H1 (cell line): ENCODE results near the gene PAPOLG. TPM values are rescaled to one million over a fixed set of nuclear protein-coding genes. Genes with fewer than 3 reads are reported as not detected.
A peak's percentile ranks its signal among the peaks of the same experiment; 100 is the strongest.

Experiments used
- CTCF ChIA-PET: fragments of 300-600 bp; sonication (Branson Sonifier 250); formaldehyde crosslinking; loops from one replicate; lab custom pipeline; 2021; ENCODE audit not compliant: partially characterized antibody; lab: Charles Lee
- POLR2A ChIA-PET: fragments of 300-600 bp; sonication (Branson Sonifier 250); formaldehyde crosslinking; loops from one replicate; lab custom pipeline; 2021; ENCODE audit warnings: inconsistent platforms; ENCODE audit not compliant: partially characterized antibody; lab: Charles Lee
- DNase-seq, 2 experiments: peaks; one replicate each; pipeline versions ENCODE4 v3.0.0 to v3.0.0-alpha.2; 2010 to 2022; ENCODE audit warnings: low spot score in 2 of 2, low read depth in 1 of 2, mixed read lengths in 1 of 2
- FAIRE-seq: peaks from 2 replicates; lab custom pipeline; 2011; peaks lifted over from hg19 to GRCh38; lab: Jason Lieb, UNC
- H2AFZ ChIP-seq: 2 replicates; pipeline ENCODE4 v1.8.1; 2012; ENCODE audit warnings: low read length, inconsistent platforms
- H2AK5ac ChIP-seq: 2 replicates; pipeline ENCODE4 v1.6.1; 2013; ENCODE audit warnings: low read depth, low read length
- H2BK120ac ChIP-seq: replicated peaks from 2 replicates; pipeline ENCODE3; 2013; ENCODE audit warnings: low read depth, low read length, inconsistent platforms
- H2BK12ac ChIP-seq: 2 replicates; pipeline ENCODE4 v1.6.1; 2013; ENCODE audit warnings: low read depth, low read length
- H2BK15ac ChIP-seq: 2 replicates; pipeline ENCODE4 v1.6.1; 2013; ENCODE audit warnings: low read length
- H2BK20ac ChIP-seq: 2 replicates; pipeline ENCODE4 v1.6.1; 2013; ENCODE audit warnings: low read length
- H2BK5ac ChIP-seq: 2 replicates; pipeline ENCODE4 v1.6.1; 2013; ENCODE audit warnings: low read depth, low read length
- H3K14ac ChIP-seq: 2 replicates; pipeline ENCODE4 v1.6.1; 2013; ENCODE audit warnings: inconsistent platforms; ENCODE audit not compliant: insufficient read length
- H3K18ac ChIP-seq: 2 replicates; pipeline ENCODE4 v1.6.1; 2013; ENCODE audit warnings: low read length; ENCODE audit errors: extremely low read depth
- H3K23ac ChIP-seq: 2 replicates; pipeline ENCODE4 v1.6.1; 2013; ENCODE audit warnings: inconsistent platforms; ENCODE audit not compliant: insufficient read length
- H3K23me2 ChIP-seq: 2 replicates; pipeline ENCODE4 v1.6.1; 2013; ENCODE audit warnings: low read depth, low read length
- H3K27ac ChIP-seq: 2 replicates; pipeline ENCODE4 v1.6.1; 2011; ENCODE audit warnings: low read depth, low read length, inconsistent platforms
- H3K27me3 ChIP-seq, 4 experiments: replicated peaks in 1 of 4; 1 replicate in 1 of 4; 2 replicates in 3 of 4; pipeline versions ENCODE4 v1.6.1 to v1.8.1; 2011 to 2013; ENCODE audit warnings: low read length in 3 of 4, mild to moderate bottlenecking in 3 of 4, inconsistent platforms in 2 of 4, mixed read lengths in 2 of 4, moderate library complexity in 1 of 4; ENCODE audit not compliant: control insufficient read depth in 3 of 4, insufficient read depth in 3 of 4; ENCODE audit errors: extremely low read depth in 1 of 4
- H3K36me3 ChIP-seq, 4 experiments: 2 replicates each; pipeline versions ENCODE4 v1.6.1 to v1.8.1; 2011 to 2013; ENCODE audit warnings: mild to moderate bottlenecking in 4 of 4, low read length in 3 of 4, moderate library complexity in 2 of 4, control low read depth in 1 of 4, inconsistent platforms in 1 of 4; ENCODE audit not compliant: insufficient read depth in 4 of 4, control insufficient read depth in 2 of 4
- H3K4ac ChIP-seq: replicated peaks from 2 replicates; pipeline ENCODE3; 2013; ENCODE audit warnings: low read length, low read depth, mixed read lengths, inconsistent platforms; ENCODE audit not compliant: insufficient read length
- H3K4me1 ChIP-seq, 4 experiments: replicated peaks in 1 of 4; 1 replicate in 1 of 4; 2 replicates in 3 of 4; pipeline versions ENCODE4 v1.6.1 to v1.8.1; 2011 to 2013; ENCODE audit warnings: low read length in 3 of 4, inconsistent platforms in 2 of 4, mixed read lengths in 1 of 4; ENCODE audit not compliant: insufficient read depth in 4 of 4, control insufficient read depth in 3 of 4
- H3K4me2 ChIP-seq, 2 experiments: 2 replicates each; pipeline versions ENCODE4 v1.6.1 to v1.8.1; 2011 to 2013; ENCODE audit warnings: low read depth in 2 of 2, low read length in 2 of 2, control low read depth in 1 of 2, inconsistent platforms in 1 of 2, mild to moderate bottlenecking in 1 of 2; ENCODE audit not compliant: insufficient read depth in 1 of 2
- H3K4me3 ChIP-seq, 4 experiments: fragments of 200-600, 300-600 bp in 1 of 4; sonication (generic), shearing (Covaris generic), sonication (Bioruptor Twin) in 1 of 4; 2 replicates each; pipeline versions ENCODE4 v1.5.1 to v1.8.1; 2011 to 2016; ENCODE audit warnings: low read length in 4 of 4, low read depth in 3 of 4, control low read depth in 2 of 4, inconsistent platforms in 2 of 4, mild to moderate bottlenecking in 2 of 4, mixed read lengths in 1 of 4, moderate library complexity in 1 of 4; ENCODE audit not compliant: insufficient read depth in 2 of 4; ENCODE audit errors: extremely low read depth in 1 of 4
- H3K56ac ChIP-seq: replicated peaks from 2 replicates; pipeline ENCODE3; 2013; ENCODE audit warnings: low read depth, mild to moderate bottlenecking, mixed read lengths, low read length, inconsistent platforms; ENCODE audit not compliant: insufficient read length
- H3K79me1 ChIP-seq: 2 replicates; pipeline ENCODE4 v1.6.1; 2013; ENCODE audit warnings: low read depth, low read length, control low read depth
- H3K79me2 ChIP-seq, 2 experiments: 2 replicates each; pipeline versions ENCODE4 v1.6.1 to v1.8.1; 2012 to 2013; ENCODE audit warnings: low read length in 2 of 2, mild to moderate bottlenecking in 2 of 2, inconsistent platforms in 1 of 2; ENCODE audit not compliant: insufficient read depth in 2 of 2, control insufficient read depth in 1 of 2
- H3K9ac ChIP-seq, 4 experiments: replicated peaks in 1 of 4; 1 replicate in 1 of 4; 2 replicates in 3 of 4; pipeline versions ENCODE4 v1.6.1 to v1.8.1; 2011 to 2013; ENCODE audit warnings: low read depth in 3 of 4, low read length in 3 of 4, control low read depth in 2 of 4, mild to moderate bottlenecking in 2 of 4, moderate library complexity in 2 of 4, inconsistent platforms in 1 of 4; ENCODE audit errors: extremely low read depth in 1 of 4
- H3K9me3 ChIP-seq, 2 experiments: 2 replicates each; pipeline versions ENCODE4 v1.6.1 to v1.8.1; 2012 to 2013; ENCODE audit warnings: mild to moderate bottlenecking in 2 of 2, moderate library complexity in 2 of 2, control low read depth in 1 of 2, inconsistent platforms in 1 of 2, low read depth in 1 of 2, low read length in 1 of 2, mixed read lengths in 1 of 2; ENCODE audit not compliant: insufficient read depth in 2 of 2
- H4K20me1 ChIP-seq, 2 experiments: replicated peaks in 1 of 2; 2 replicates each; pipeline versions ENCODE3 to v1.8.1; 2011 to 2013; ENCODE audit warnings: inconsistent platforms in 2 of 2, low read length in 2 of 2, mild to moderate bottlenecking in 1 of 2; ENCODE audit not compliant: insufficient read depth in 2 of 2, control insufficient read depth in 1 of 2
- H4K5ac ChIP-seq: 2 replicates; pipeline ENCODE4 v1.6.1; 2013; ENCODE audit warnings: low read length, low read depth, mixed read lengths, inconsistent platforms; ENCODE audit not compliant: insufficient read length
- H4K8ac ChIP-seq: 2 replicates; pipeline ENCODE4 v1.8.0; 2013; ENCODE audit warnings: mild to moderate bottlenecking, moderate library complexity, low read length, inconsistent platforms; ENCODE audit not compliant: insufficient read depth; ENCODE audit errors: extremely low read depth
- H4K91ac ChIP-seq: replicated peaks from 2 replicates; pipeline ENCODE3; 2013; ENCODE audit warnings: low read length, mixed read lengths, inconsistent platforms; ENCODE audit not compliant: insufficient read length
- ASH2L ChIP-seq: fragments of 200-600, 300-600 bp; sonication (generic); IDR thresholded peaks from one replicate; pipeline ENCODE4 v1.7.1; 2017; ENCODE audit warnings: low read length
- BRCA1 ChIP-seq: IDR thresholded peaks from 2 replicates; pipeline ENCODE4 v1.6.1; 2012; ENCODE audit warnings: low read depth, low read length, improper control_type of control experiment
- CBX5 ChIP-seq: fragments of 300-800, 300-1000 bp; sonication (generic); IDR thresholded peaks from 2 replicates; pipeline ENCODE4 v1.7.1; 2016; ENCODE audit warnings: antibody characterized with exemption, low read length, low read depth
- CTBP2 ChIP-seq: IDR thresholded peaks from 2 replicates; pipeline ENCODE4 v1.7.0; 2011; ENCODE audit warnings: borderline replicate concordance, mild to moderate bottlenecking, moderate library complexity, mixed read lengths, low read length; ENCODE audit not compliant: insufficient read depth, insufficient read length
- EGR1 ChIP-seq: IDR thresholded peaks from 2 replicates; pipeline ENCODE4 v1.6.1; 2011; ENCODE audit warnings: low read depth, low read length, borderline replicate concordance
- EZH2 ChIP-seq: fragments of 200-600 bp; sonication (generic); IDR thresholded peaks from 2 replicates; pipeline ENCODE4 v1.7.1; 2012; ENCODE audit warnings: low read depth, mild to moderate bottlenecking, moderate library complexity, low read length, inconsistent platforms; ENCODE audit not compliant: severe bottlenecking
- JUN ChIP-seq: IDR thresholded peaks from 2 replicates; pipeline ENCODE4 v1.6.1; 2011; ENCODE audit warnings: low read depth, mild to moderate bottlenecking, improper control_type of control experiment, low read length
- MAX ChIP-seq: IDR thresholded peaks from 2 replicates; pipeline ENCODE4 v1.6.1; 2012; ENCODE audit warnings: inconsistent platforms
- RBBP5 ChIP-seq: IDR thresholded peaks from 2 replicates; pipeline ENCODE4 v1.7.1; 2012; ENCODE audit warnings: low read depth, mild to moderate bottlenecking, inconsistent platforms, low read length, moderate library complexity, borderline replicate concordance
- SIX5 ChIP-seq: IDR thresholded peaks from 2 replicates; pipeline ENCODE4 v1.6.1; 2011; ENCODE audit warnings: mild to moderate bottlenecking, low read depth, low read length
- TCF12 ChIP-seq: IDR thresholded peaks from 2 replicates; pipeline ENCODE4 v1.6.1; 2011; ENCODE audit warnings: low read depth, mild to moderate bottlenecking, low read length
- ZNF274 ChIP-seq: IDR thresholded peaks from 2 replicates; pipeline ENCODE4 v1.7.0; 2012; ENCODE audit warnings: low read length, borderline replicate concordance; ENCODE audit errors: extremely low read depth
- WGBS, 2 experiments: shearing (Covaris generic) in 1 of 2; methylation state at CpG; one replicate each; pipeline versions ENCODE4 v1.1.6 to v1.1.7; 2013 to 2015; ENCODE audit warnings: low lambda C conversion rate in 2 of 2, mixed read lengths in 2 of 2, inconsistent platforms in 1 of 2, low coverage in 1 of 2, missing lambda C conversion rate in 1 of 2; ENCODE audit not compliant: insufficient replicate concordance in 2 of 2, insufficient coverage in 1 of 2, insufficient read length in 1 of 2; ENCODE audit errors: extremely low coverage in 1 of 2, missing lambda C conversion rate in 1 of 2; 5-methylcytosine and 5-hydroxymethylcytosine counted together
- polyA plus RNA-seq, 7 experiments: library from polyadenylated mRNA; depleted of rRNA in 3 of 7; stranded (reverse) in 5 of 7; unstranded in 2 of 7; fragments of >200 nt in 5 of 7; fragments of 200-250 nt in 2 of 7; gene quantifications; 1 replicate in 5 of 7; 2 replicates in 1 of 7; 4 replicates in 1 of 7; pipeline versions ENCODE4 v1.2.1 to v1.2.3, GENCODE V29; 2011 to 2013; ENCODE audit warnings: missing spikeins in 2 of 7, mixed read lengths in 2 of 7
- total RNA-seq: library from RNA; stranded (reverse); fragmentation: NEBNext Ultra II Directional; extraction: Animal tissue kit (Norgen Biotek cat#: 25700); gene quantifications from 2 replicates; pipeline ENCODE4 v1.2.1, GENCODE V29; 2021

The PAPOLG gene
- total and polyA plus RNA-seq, 2 of the 8 experiments (the other 6 are each of a cell fraction or from before 2014, with no cell fraction given): 6.5 to 21.5 TPM

- no peak overlapping the region for H3K23ac ChIP-seq
- no peak overlapping the region for H3K18ac ChIP-seq
- H3K4me2 ChIP-seq: peak overlapping the region; percentile 62 to 64
- H4K20me1 ChIP-seq: no peaks in the 10 kb centered on the region
- H2BK120ac ChIP-seq: peak overlapping the region; percentile 43
- H3K4ac ChIP-seq: no peak overlapping the region
- H3K36me3 ChIP-seq: no peaks in the 10 kb centered on the region
- no peak overlapping the region for H2BK20ac ChIP-seq
- CTCF ChIA-PET: interaction anchor here (0.6 to 0.9 kb wide), 2 partner anchors 20 to 61 kb away, joined by 3 read pairs; no protein-coding TSS in a partner anchor
- peak overlapping the region; percentile 55; the same call in 1 of the 2 replicates for H2AFZ ChIP-seq
- H3K79me2 ChIP-seq: no peaks in the 10 kb centered on the region
- whole genome bisulfite sequencing, 2 experiments: 3% methylated on average over 25 of the region's 46 CpGs; no CpG with 5 or more reads in 1 of the 2 experiments
- peaks cover 10 to 19% (median 17%) of the 10 kb centered on the region in 4 experiments; a peak in 6 of 7 replicates for H3K27me3 ChIP-seq
- H3K4me1 ChIP-seq: no peaks in the 10 kb centered on the region
- H2BK12ac ChIP-seq: 0 out of 2 replicates have a peak overlapping the region, but pooled peaks have one; percentile 50
- no peak overlapping the region for H2BK15ac ChIP-seq
- H4K8ac ChIP-seq: peak overlapping the region; percentile 53
- no peak overlapping the region for H2AK5ac ChIP-seq
- no peaks in the 10 kb centered on the region for H3K79me1 ChIP-seq
- peak overlapping the region; percentile 65 to 93 (median 81) for H3K4me3 ChIP-seq
- H2BK5ac ChIP-seq: no peak overlapping the region
- DNase-seq (peak in 1 of 2 experiments; percentile 78), FAIRE-seq (no peak)
- no peaks in the 10 kb centered on the region for H3K9me3 ChIP-seq
- no peak overlapping the region for H4K91ac ChIP-seq
- H4K5ac ChIP-seq: no peak overlapping the region
- H3K14ac ChIP-seq: no peak overlapping the region
- POLR2A ChIA-PET: interaction anchor here (1.1 kb wide), 1 partner anchor 147 kb away, joined by 3 read pairs; no protein-coding TSS in a partner anchor
- no peak overlapping the region for H3K27ac ChIP-seq
- peak overlapping the region in 1 of 4 experiments; percentile 36; a peak in 1 of 7 replicates for H3K9ac ChIP-seq
- H3K56ac ChIP-seq: no peak overlapping the region
- H3K23me2 ChIP-seq: 0 out of 2 replicates have a peak, but pooled peaks cover 5% of the 10 kb centered on the region
- TF ChIP-seq BRCA1 (no peak), CTBP2 (peak; percentile 90), TCF12 (no peak), ASH2L (peak; percentile 97), CBX5 (no peak), JUN (no peak), EGR1 (peak; percentile 86; the same call in 1 of the 2 replicates), MAX (peak; percentile 71; the same call in 1 of the 2 replicates), SIX5 (no peak), RBBP5 (peak; percentile 98), ZNF274 (no peak), EZH2 (peak; percentile 52)
Observed at GRCh38 chr2:60735496-60736250, 20.4 kb upstream of the PAPOLG start.
